ENCODE results near the gene SLC7A6.

Gene SLC7A6

DNA sequence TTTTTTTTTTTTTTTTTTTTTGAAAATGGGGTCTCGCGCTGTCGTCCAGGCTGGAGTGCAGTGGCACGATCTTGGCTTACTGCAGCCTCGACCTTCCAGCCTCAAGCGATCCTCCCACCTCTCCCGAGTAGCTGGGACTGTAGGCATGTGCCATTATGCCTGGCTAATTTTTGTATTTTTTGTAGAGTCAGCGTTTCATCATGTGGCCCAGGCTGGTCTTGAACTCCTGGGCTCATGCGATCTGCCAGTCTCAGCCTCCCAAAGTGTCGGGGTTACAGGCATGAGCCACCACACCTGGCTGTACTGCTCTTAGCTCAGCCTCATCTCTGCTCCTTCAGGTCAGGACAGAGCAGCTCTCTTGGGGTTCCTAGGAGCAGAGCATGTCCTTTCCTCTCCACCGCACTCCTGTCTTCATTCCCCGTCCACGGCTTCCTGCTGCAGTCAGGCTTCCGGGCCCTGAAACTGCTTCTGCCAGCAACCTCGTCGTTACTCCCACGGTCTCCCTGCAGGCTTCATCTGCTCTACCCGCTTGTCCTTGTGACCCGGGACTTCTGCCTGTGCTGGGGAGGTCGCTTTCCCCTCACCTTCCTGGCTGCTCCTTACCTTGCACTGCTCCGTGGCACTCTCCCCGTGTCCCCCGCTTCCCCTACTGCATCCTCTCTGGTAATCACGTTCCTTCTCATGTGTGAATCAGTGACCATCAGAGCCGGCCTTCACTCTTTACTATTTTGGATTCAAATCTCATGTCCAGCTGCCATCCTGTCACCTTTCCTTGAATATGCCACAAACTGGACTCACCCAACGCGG is 84.5 kb downstream of the SLC7A6 start:
- TF ChIP-seq, protein P1, sequence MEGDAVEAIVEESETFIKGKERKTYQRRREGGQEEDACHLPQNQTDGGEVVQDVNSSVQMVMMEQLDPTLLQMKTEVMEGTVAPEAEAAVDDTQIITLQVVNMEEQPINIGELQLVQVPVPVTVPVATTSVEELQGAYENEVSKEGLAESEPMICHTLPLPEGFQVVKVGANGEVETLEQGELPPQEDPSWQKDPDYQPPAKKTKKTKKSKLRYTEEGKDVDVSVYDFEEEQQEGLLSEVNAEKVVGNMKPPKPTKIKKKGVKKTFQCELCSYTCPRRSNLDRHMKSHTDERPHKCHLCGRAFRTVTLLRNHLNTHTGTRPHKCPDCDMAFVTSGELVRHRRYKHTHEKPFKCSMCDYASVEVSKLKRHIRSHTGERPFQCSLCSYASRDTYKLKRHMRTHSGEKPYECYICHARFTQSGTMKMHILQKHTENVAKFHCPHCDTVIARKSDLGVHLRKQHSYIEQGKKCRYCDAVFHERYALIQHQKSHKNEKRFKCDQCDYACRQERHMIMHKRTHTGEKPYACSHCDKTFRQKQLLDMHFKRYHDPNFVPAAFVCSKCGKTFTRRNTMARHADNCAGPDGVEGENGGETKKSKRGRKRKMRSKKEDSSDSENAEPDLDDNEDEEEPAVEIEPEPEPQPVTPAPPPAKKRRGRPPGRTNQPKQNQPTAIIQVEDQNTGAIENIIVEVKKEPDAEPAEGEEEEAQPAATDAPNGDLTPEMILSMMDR (IDR thresholded peaks at IDR 0.05; ENCODE audit: low read depth, low read length): no peak
- DNase-seq (ENCODE audit: low read depth in 2 of 2): no peak
- no peak overlapping the region for H3K4me3 ChIP-seq (replicated peaks in 1 of 2; ENCODE audit: low read depth in 2 of 2, low read length in 2 of 2)

DNA sequence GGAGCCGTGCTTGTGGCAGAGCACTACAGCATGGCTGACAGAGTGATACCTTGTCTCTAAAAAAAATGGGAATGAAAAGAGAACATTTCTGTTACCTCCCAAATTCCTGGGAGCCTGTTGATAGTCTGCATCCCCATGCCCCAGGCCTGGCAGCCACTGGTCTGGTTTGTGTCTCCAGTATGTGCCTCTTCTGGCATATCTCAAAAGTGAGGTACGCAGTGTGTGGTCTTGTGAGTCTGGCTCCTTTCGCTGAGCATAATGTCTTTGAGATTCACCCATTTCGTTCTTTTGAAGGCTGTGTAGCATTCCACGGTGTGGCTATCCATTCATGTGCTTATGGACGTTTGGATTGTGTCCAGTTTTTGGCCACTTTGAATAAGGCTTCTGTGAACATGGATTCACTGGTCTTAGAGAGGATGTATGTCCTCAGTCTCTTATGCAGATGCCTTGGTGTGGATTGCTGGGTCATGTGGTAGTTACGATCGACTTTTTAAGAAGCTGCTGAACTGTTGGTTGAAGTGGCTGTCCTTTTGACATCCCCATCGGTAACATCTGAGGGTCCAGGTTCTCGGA is 85.6 kb downstream of the SLC7A6 start:
- no peak overlapping the region for H3K4me3 ChIP-seq (replicated peaks in 1 of 2; ENCODE audit: low read depth in 2 of 2, low read length in 2 of 2)
- no peak for DNase-seq (ENCODE audit: low read depth in 2 of 2)
- TF ChIP-seq, protein P1 (IDR thresholded peaks at IDR 0.05; ENCODE audit: low read depth, low read length): no peak

DNA sequence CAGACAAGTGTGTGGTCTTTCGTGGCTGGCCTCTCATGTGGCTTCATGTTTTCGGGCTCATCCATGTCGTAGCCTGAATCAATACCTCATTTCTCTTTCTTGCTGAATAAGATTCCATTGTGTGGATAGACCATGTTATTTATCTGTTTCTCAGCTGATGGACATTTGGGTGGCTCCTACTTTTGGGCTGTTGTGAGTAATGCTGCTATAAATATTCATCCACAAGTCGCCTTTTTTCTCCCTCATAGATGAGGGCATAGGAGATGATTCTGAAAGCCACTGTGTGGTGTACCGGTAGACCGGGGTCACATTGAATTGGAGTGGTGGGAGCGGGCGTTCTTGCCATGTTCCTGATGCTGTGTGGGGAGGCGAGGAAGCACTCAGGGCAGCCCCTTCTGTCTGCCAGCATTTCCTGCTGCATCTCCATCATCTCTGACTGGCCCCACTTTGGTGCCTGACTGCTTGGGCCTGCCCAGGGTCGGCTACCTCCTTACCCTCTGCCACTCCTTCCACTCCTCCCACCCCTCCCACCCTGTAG is 86.6 kb downstream of the SLC7A6 start:
- TF ChIP-seq, protein P1 (IDR thresholded peaks at IDR 0.05; ENCODE audit: low read depth, low read length): no peak
- no peak for DNase-seq (ENCODE audit: low read depth in 2 of 2)
- H3K4me3 ChIP-seq (replicated peaks in 1 of 2; ENCODE audit: low read depth in 2 of 2, low read length in 2 of 2): no peak overlapping the region
